Measurements from ENCODE around the gene BTN1A1. TPM values are rescaled to one million over a fixed set of nuclear protein-coding genes. Genes with fewer than 3 reads are reported as not detected.

The BTN1A1 gene
- total and polyA plus RNA-seq, 9 of the 15 experiments (the other 6 are each of a cell fraction or from before 2014, with no cell fraction given) = 0.01 to 0.15 (median 0.06) TPM; not detected in 4

GRCh38 chr6:26538572-26538902 lies 38.4 kb downstream of the BTN1A1 start:
- intact Hi-C loops (cut with micrococcal nuclease) = loop anchor here (5.0 kb wide), 1 partner anchor 226 kb away; no protein-coding TSS in a partner anchor
- no peak; the same call in 1 of the 2 replicates for TF ChIP-seq POLR2G (IDR thresholded peaks at IDR 0.05; ENCODE audit: low read depth, low read length)
- TF ChIP-seq CTBP1 (IDR thresholded peaks at IDR 0.05; ENCODE audit: borderline replicate concordance) = 0 out of 2 replicates have a peak, but pooled peaks have one; percentile 2
- no peak for TF ChIP-seq POLR3G (IDR thresholded peaks at IDR 0.05; ENCODE audit: extremely low read depth, insufficient read length, insufficient replicate concordance)
- no peak for TF ChIP-seq NCOR1 (IDR thresholded peaks at IDR 0.05)
- TF ChIP-seq HMG20B (CRISPR knock-in tag; IDR thresholded peaks at IDR 0.05) = no peak
- no peak for TF ChIP-seq ZEB2 (IDR thresholded peaks at IDR 0.05)
- TF ChIP-seq ZNF551 (CRISPR knock-in tag; IDR thresholded peaks at IDR 0.05) = no peak
- TF ChIP-seq MYNN (IDR thresholded peaks at IDR 0.05) = no peak
- TF ChIP-seq MYNN (CRISPR knock-in tag; IDR thresholded peaks at IDR 0.05) = no peak
- no peak for TF ChIP-seq ZMIZ1 (IDR thresholded peaks at IDR 0.05; ENCODE audit: low read depth in 2 of 2, low read length in 2 of 2)
- TF ChIP-seq TGIF2 (CRISPR knock-in tag; IDR thresholded peaks at IDR 0.05) = 0 out of 2 replicates have a peak, but pooled peaks have one; percentile 80
- no peak for TF ChIP-seq ATF7 (IDR thresholded peaks at IDR 0.05)
- no peak for TF ChIP-seq NR2C2 (CRISPR knock-in tag; IDR thresholded peaks at IDR 0.05)
- TF ChIP-seq NR2C2 (tag; IDR thresholded peaks at IDR 0.05) = peak; percentile 71
- 0 out of 2 replicates have a peak, but pooled peaks have one; percentile 4 for TF ChIP-seq ZNF431 (CRISPR knock-in tag; IDR thresholded peaks at IDR 0.05)
- TF ChIP-seq TFAP4 (CRISPR knock-in tag; IDR thresholded peaks at IDR 0.05; ENCODE audit: borderline replicate concordance) = peak; percentile 37
- TF ChIP-seq ZFP30 (CRISPR knock-in tag; IDR thresholded peaks at IDR 0.05; ENCODE audit: borderline replicate concordance) = no peak
- no peak for TF ChIP-seq SIRT6 (IDR thresholded peaks at IDR 0.05; ENCODE audit: low read depth, low read length)
- 0 out of 2 replicates have a peak, but pooled peaks have one; percentile 57 for TF ChIP-seq ZNF263 (CRISPR knock-in tag; IDR thresholded peaks at IDR 0.05; ENCODE audit: borderline replicate concordance)
- TF ChIP-seq PCBP1 (IDR thresholded peaks at IDR 0.05; ENCODE audit: low read depth, low read length, poor library complexity, severe bottlenecking) = peak; percentile 22
- TF ChIP-seq PHF8 (IDR thresholded peaks at IDR 0.05; ENCODE audit: borderline replicate concordance, low read length) = 0 out of 2 replicates have a peak, but pooled peaks have one; percentile 2

More at GRCh38 chr6:26538572-26538902, 38.4 kb downstream of the BTN1A1 start:
- peaks cover 32% of the 10 kb centered on the region for H3K36me3 ChIP-seq (ENCODE audit: control insufficient read depth, insufficient read depth, low read length)
- ATAC-seq = peak; percentile 3
- H4K20me1 ChIP-seq (replicated peaks; ENCODE audit: control insufficient read depth, insufficient read depth, low read length) = no peaks in the 10 kb centered on the region; the same call in 1 of the 2 replicates
- H2AFZ ChIP-seq (ENCODE audit: low read depth, low read length) = peak overlapping the region; percentile 98
- in situ Hi-C loops (cut with MboI) = no loop called here
- peak overlapping the region; percentile 94 for H3K4me2 ChIP-seq (ENCODE audit: insufficient read depth, low read length)
- FAIRE-seq = no peak
- H3K4me1 ChIP-seq (replicated peaks in 1 of 2; ENCODE audit: control insufficient read depth in 2 of 2, insufficient read depth in 2 of 2, low read length in 2 of 2) = peaks cover 14 to 22% of the 10 kb centered on the region in 2 experiments
- no peaks in the 10 kb centered on the region for H3K27me3 ChIP-seq (ENCODE audit: control insufficient read depth in 2 of 2, insufficient read depth in 2 of 2, low read length in 2 of 2)
- H3K27ac ChIP-seq (ENCODE audit: extremely low read depth, low read depth, low read length) = peak overlapping the region; percentile 86
- peak overlapping the region; percentile 80 to 95 for H3K9ac ChIP-seq (ENCODE audit: insufficient read depth in 1 of 2, low read depth in 2 of 2, low read length in 2 of 2)
- H3K9me3 ChIP-seq (replicated peaks; ENCODE audit: control insufficient read depth, insufficient read depth, low read depth, low read length) = no peaks in the 10 kb centered on the region
- POLR2A ChIA-PET = interaction anchor here (0.5 to 4.2 kb wide), 12 partner anchors 10 to 1054 kb away, joined by 3 to 26 read pairs (median 6); no protein-coding TSS in a partner anchor
- no peaks in the 10 kb centered on the region for H3K9me1 ChIP-seq (ENCODE audit: control insufficient read depth, insufficient read depth, low read length)
- TSS peak; percentile 43 for BruUV-seq (replicated peaks)
- peak overlapping the region; percentile 67 for H3K4me3 ChIP-seq
- CTCF ChIA-PET (ENCODE audit: low intra/inter-chr PET ratio) = interaction anchor here (0.7 kb wide), 1 partner anchor 198 kb away, joined by 3 read pairs; no protein-coding TSS in a partner anchor
- no peak for DNase-seq (ENCODE audit: extremely low read depth in 1 of 4, low spot score in 3 of 4)
- peaks cover 43% of the 10 kb centered on the region for H3K79me2 ChIP-seq (ENCODE audit: control insufficient read depth, insufficient read depth, low read length)
- 0% methylated on average over 15 of the region's 15 CpGs for WGBS (ENCODE audit: insufficient coverage, low coverage, missing lambda C conversion rate)
